A549 (cell line): ENCODE data around the gene BGLAP. TPM values are rescaled to one million over a fixed set of nuclear protein-coding genes. Genes with fewer than 3 reads are reported as not detected.

ENCODE experiments used
- ATAC-seq, 2 experiments: fragments of 200-7000 bp in 1 of 2; fragments of >200 bp in 1 of 2; cut with Nextera tagmentation in 1 of 2; cut with Tn5 transposase in 1 of 2; 3 replicates each; pipeline versions ENCODE4 v1.8.0 to v1.9.1; 2018 to 2020; ENCODE audit warnings: mild to moderate bottlenecking in 1 of 2, moderate library complexity in 1 of 2
- CTCF ChIA-PET: fragments of 300-600 bp; sonication (Branson Sonifier 250); formaldehyde crosslinking; extraction: SDS; loops from one replicate; lab custom pipeline; 2021; ENCODE audit warnings: antibody characterized with exemption, inconsistent platforms; lab: Yijun Ruan, JAX
- POLR2A ChIA-PET: fragments of 350-600 bp; formaldehyde crosslinking; extraction: SDS; loops from one replicate; lab custom pipeline; 2021; ENCODE audit warnings: antibody characterized with exemption, inconsistent platforms; lab: Yijun Ruan, JAX
- DNase-seq, 2 experiments: peaks; one replicate each; pipeline versions ENCODE4 v3.0.0 to v3.0.0-alpha.2; 2011 to 2016; ENCODE audit warnings: low read depth in 1 of 2, low spot score in 1 of 2
- FAIRE-seq: peaks from 2 replicates; lab custom pipeline; 2011; peaks lifted over from hg19 to GRCh38; lab: Jason Lieb, UNC
- H3K27ac ChIP-seq, 2 experiments: fragments of >200 bp; sonication (Bioruptor Twin); formaldehyde crosslinking; 3 replicates each; pipeline ENCODE4 v1.5.1; 2016 to 2017
- H3K4me1 ChIP-seq: fragments of >200 bp; sonication (Bioruptor Twin); formaldehyde crosslinking; 3 replicates; pipeline ENCODE4 v1.6.1; 2016
- H3K4me2 ChIP-seq: fragments of >200 bp; sonication (Bioruptor Twin); formaldehyde crosslinking; 3 replicates; pipeline ENCODE4 v1.6.1; 2016
- H3K4me3 ChIP-seq: fragments of >200 bp; sonication (Bioruptor Twin); formaldehyde crosslinking; 3 replicates; pipeline ENCODE4 v1.5.1; 2016
- H3K9me3 ChIP-seq: fragments of >200 bp; sonication (Bioruptor Twin); formaldehyde crosslinking; 3 replicates; pipeline ENCODE4 v1.6.1; 2016
- BHLHE40 ChIP-seq: IDR thresholded peaks from 2 replicates; pipeline ENCODE4 v1.6.1; 2012; ENCODE audit warnings: low read depth, low read length, inconsistent platforms
- ESRRA ChIP-seq: fragments of 150-350 bp; IDR thresholded peaks from 2 replicates; pipeline ENCODE4 v1.6.1; 2014; ENCODE audit warnings: mild to moderate bottlenecking, low read length, borderline replicate concordance
- FOSL2 ChIP-seq, 2 experiments: fragments of 450-650 bp in 1 of 2; fragments of >200 bp in 1 of 2; sonication (Bioruptor Twin) in 1 of 2; formaldehyde crosslinking; IDR thresholded peaks; 2 replicates each; pipeline versions ENCODE4 v1.5.0 to v1.6.1; 2016 to 2020; ENCODE audit warnings: mild to moderate bottlenecking in 1 of 2, moderate library complexity in 1 of 2
- GATA3 ChIP-seq: IDR thresholded peaks from 2 replicates; pipeline ENCODE4 v1.6.1; 2012; ENCODE audit warnings: borderline replicate concordance
- HOXB5 ChIP-seq: fragments of 250-450 bp; sonication (Bioruptor Pico); IDR thresholded peaks from 2 replicates; pipeline ENCODE4 v1.5.0; 2020; ENCODE audit warnings: mild to moderate bottlenecking, moderate library complexity
- JUN ChIP-seq, 2 experiments: fragments of >200 bp; sonication (Bioruptor Twin); formaldehyde crosslinking; IDR thresholded peaks; 2 replicates in 1 of 2; 3 replicates in 1 of 2; pipeline ENCODE4 v1.6.1; 2016 to 2017
- MAZ ChIP-seq: fragments of 150-350 bp; IDR thresholded peaks from 2 replicates; pipeline ENCODE4 v1.6.1; 2014; ENCODE audit warnings: antibody characterized with exemption, low read depth, low read length, borderline replicate concordance
- NFE2L2 ChIP-seq: fragments of 150-350 bp; conservative IDR thresholded peaks from 2 replicates; pipeline ENCODE4 v1.6.1; 2014; ENCODE audit warnings: low read length
- NPAS2 ChIP-seq: fragments of 250-450 bp; sonication (Bioruptor Pico); IDR thresholded peaks from 2 replicates; pipeline ENCODE4 v1.8.0; 2022; ENCODE audit warnings: mild to moderate bottlenecking, moderate library complexity, borderline replicate concordance
- POLR2A ChIP-seq: IDR thresholded peaks from 2 replicates; pipeline ENCODE4 v1.6.1; 2012; ENCODE audit warnings: mild to moderate bottlenecking, low read length
- RAD21 ChIP-seq, 2 experiments: fragments of >200 bp in 1 of 2; sonication (Bioruptor Twin) in 1 of 2; formaldehyde crosslinking in 1 of 2; IDR thresholded peaks in 1 of 2; conservative IDR thresholded peaks in 1 of 2; 2 replicates in 1 of 2; 3 replicates in 1 of 2; pipeline ENCODE4 v1.6.1; 2012 to 2018; ENCODE audit warnings: inconsistent platforms in 1 of 2
- SMC3 ChIP-seq: fragments of >200 bp; sonication (Bioruptor Twin); formaldehyde crosslinking; IDR thresholded peaks from 3 replicates; pipeline ENCODE4 v1.6.1; 2018; ENCODE audit warnings: inconsistent platforms
- SREBF2 ChIP-seq: fragments of 450-650 bp; IDR thresholded peaks from 2 replicates; pipeline ENCODE4 v1.6.1; 2014; ENCODE audit warnings: mild to moderate bottlenecking, moderate library complexity
- ZC3H11A ChIP-seq: fragments of 450-650 bp; IDR thresholded peaks from 2 replicates; pipeline ENCODE4 v1.6.1; 2014; ENCODE audit warnings: antibody characterized with exemption, mild to moderate bottlenecking
- ZFP36 ChIP-seq: fragments of 450-650 bp; IDR thresholded peaks from 2 replicates; pipeline ENCODE4 v1.6.1; 2014; ENCODE audit warnings: borderline replicate concordance; ENCODE audit not compliant: partially characterized antibody
- WGBS: methylation state at CpG from one replicate; pipeline ENCODE4 v1.1.6; 2017; ENCODE audit errors: missing lambda C conversion rate; 5-methylcytosine and 5-hydroxymethylcytosine counted together
- polyA plus RNA-seq, 4 experiments: library from polyadenylated mRNA; depleted of rRNA in 3 of 4; stranded (reverse); fragments of >200 nt; fragmentation: RNase III in 1 of 4; extraction: RNeasy Plus Mini Kit Qiagen cat#74134 plus additional on column Dnase treatment in 1 of 4; gene quantifications; 2 replicates in 3 of 4; 3 replicates in 1 of 4; pipeline ENCODE4 v1.2.3, GENCODE V29; 2011 to 2017
- TF ChIP-seq, protein P1 (sequence below): IDR thresholded peaks from 2 replicates; pipeline ENCODE4 v1.6.1; 2012; ENCODE audit warnings: low read depth, borderline replicate concordance
- TF ChIP-seq, protein P2 (sequence below): fragments of 200-600 bp; sonication (generic); IDR thresholded peaks from 2 replicates; pipeline ENCODE4 v1.6.1; 2016; ENCODE audit warnings: antibody characterized with exemption, mild to moderate bottlenecking, moderate library complexity
- TF ChIP-seq, protein P3 (sequence below): IDR thresholded peaks from 2 replicates; pipeline ENCODE4 v1.6.1; 2012
- TF ChIP-seq, protein P4 (sequence below): fragments of >200 bp; sonication (Bioruptor Twin); formaldehyde crosslinking; IDR thresholded peaks from 3 replicates; pipeline ENCODE4 v1.5.1; 2016
- TF ChIP-seq, protein P5 (sequence below): fragments of 250-450 bp; sonication (Bioruptor Pico); IDR thresholded peaks from 2 replicates; pipeline ENCODE4 v1.5.0; 2020; ENCODE audit warnings: low read depth, mild to moderate bottlenecking, moderate library complexity

BGLAP gene
- polyA plus RNA-seq, 2 of the 4 experiments (the other 2 are of a cell fraction), result 0.12 to 0.23 TPM

DNA sequence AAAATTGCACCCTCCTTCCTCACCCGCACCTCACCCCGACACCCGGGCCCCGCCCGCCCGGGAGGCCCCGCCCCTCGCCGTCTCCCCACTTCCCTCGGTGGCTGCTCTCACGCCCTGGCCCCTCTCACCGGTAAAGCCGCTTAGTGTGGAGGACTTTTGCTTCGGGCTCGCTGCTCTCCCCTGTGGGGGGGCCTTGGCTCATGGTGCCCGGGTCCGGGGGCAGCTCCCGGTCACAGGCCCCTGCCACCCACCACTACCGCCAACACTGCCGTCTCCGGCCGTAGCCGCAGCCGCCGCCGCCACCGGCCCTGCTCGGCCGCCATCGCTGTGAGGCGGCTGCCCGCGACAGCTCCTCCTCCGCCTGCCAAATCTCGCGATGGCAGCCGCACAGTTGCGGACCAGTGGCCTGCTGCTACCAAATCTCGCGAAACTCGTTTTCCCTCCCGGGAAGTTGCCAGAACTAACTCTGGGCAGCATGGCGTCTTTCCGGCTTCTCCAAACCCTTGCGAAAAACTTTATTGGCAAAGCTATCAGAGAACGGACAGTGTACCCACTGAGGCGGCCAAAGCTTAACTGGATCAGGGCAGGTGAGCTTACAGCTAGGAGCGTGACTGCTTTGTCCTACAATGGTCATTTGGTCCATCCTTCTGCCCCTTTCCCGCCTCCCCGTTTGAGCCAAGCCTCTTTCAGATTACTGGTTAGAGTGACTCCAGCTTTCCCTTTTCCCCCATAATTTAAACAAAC, 40.7 kb downstream of the BGLAP start, which contains the start of gene SMG5 (continued):
- TF ChIP-seq, protein P1, sequence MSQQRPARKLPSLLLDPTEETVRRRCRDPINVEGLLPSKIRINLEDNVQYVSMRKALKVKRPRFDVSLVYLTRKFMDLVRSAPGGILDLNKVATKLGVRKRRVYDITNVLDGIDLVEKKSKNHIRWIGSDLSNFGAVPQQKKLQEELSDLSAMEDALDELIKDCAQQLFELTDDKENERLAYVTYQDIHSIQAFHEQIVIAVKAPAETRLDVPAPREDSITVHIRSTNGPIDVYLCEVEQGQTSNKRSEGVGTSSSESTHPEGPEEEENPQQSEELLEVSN, result peak; percentile 83
- TF ChIP-seq NFE2L2 (no peak), POLR2A (peak; percentile 93), BHLHE40 (no peak), JUN (IDR thresholded peaks at IDR 0.05) (peak; percentile 87 to 97; a peak in 4 of 5 replicates), MAZ (0 out of 2 replicates have a peak, but pooled peaks have one; percentile 58)
- TF ChIP-seq, protein P2, sequence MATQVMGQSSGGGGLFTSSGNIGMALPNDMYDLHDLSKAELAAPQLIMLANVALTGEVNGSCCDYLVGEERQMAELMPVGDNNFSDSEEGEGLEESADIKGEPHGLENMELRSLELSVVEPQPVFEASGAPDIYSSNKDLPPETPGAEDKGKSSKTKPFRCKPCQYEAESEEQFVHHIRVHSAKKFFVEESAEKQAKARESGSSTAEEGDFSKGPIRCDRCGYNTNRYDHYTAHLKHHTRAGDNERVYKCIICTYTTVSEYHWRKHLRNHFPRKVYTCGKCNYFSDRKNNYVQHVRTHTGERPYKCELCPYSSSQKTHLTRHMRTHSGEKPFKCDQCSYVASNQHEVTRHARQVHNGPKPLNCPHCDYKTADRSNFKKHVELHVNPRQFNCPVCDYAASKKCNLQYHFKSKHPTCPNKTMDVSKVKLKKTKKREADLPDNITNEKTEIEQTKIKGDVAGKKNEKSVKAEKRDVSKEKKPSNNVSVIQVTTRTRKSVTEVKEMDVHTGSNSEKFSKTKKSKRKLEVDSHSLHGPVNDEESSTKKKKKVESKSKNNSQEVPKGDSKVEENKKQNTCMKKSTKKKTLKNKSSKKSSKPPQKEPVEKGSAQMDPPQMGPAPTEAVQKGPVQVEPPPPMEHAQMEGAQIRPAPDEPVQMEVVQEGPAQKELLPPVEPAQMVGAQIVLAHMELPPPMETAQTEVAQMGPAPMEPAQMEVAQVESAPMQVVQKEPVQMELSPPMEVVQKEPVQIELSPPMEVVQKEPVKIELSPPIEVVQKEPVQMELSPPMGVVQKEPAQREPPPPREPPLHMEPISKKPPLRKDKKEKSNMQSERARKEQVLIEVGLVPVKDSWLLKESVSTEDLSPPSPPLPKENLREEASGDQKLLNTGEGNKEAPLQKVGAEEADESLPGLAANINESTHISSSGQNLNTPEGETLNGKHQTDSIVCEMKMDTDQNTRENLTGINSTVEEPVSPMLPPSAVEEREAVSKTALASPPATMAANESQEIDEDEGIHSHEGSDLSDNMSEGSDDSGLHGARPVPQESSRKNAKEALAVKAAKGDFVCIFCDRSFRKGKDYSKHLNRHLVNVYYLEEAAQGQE, result peak; percentile 99
- TF ChIP-seq, protein P3, sequence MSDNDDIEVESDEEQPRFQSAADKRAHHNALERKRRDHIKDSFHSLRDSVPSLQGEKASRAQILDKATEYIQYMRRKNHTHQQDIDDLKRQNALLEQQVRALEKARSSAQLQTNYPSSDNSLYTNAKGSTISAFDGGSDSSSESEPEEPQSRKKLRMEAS, result peak; percentile 94

DNA sequence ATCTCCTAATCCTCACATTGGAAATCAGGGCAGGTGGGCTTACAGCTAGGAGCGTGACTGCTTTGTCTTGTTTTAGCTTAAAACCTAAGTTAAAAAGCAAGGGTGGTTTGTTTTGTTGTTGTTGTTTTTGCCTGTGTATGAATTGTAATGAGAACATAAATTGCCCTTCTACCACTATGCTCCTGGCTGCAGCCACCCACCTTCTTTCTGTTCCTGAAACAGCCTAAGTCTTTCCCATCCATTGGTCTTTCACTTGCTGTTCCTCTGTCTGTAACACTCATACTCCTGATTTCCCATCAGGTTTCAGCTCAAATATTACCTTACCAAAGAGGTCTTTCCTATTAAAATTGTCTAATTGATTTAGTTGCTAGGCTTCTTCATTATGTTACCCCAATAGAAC, 41.5 kb downstream of the BGLAP start:
- WGBS, result 58% methylated on average over 1 of the region's 1 CpG
- DNase-seq (no peak), ATAC-seq (no peak), FAIRE-seq (no peak)
- ChIA-PET CTCF (interaction anchor here (0.6 to 3.1 kb wide), 6 partner anchors 10 to 162 kb away, joined by 3 to 9 read pairs (median 6); no protein-coding TSS in a partner anchor), POLR2A (interaction anchor here (1.5 to 2.6 kb wide), 4 partner anchors 11 to 71 kb away, joined by 6 to 19 read pairs (median 14); partner anchors contain the start of genes CCT3, GLMP, PMF1 and TSACC)
- TF ChIP-seq, protein P4, sequence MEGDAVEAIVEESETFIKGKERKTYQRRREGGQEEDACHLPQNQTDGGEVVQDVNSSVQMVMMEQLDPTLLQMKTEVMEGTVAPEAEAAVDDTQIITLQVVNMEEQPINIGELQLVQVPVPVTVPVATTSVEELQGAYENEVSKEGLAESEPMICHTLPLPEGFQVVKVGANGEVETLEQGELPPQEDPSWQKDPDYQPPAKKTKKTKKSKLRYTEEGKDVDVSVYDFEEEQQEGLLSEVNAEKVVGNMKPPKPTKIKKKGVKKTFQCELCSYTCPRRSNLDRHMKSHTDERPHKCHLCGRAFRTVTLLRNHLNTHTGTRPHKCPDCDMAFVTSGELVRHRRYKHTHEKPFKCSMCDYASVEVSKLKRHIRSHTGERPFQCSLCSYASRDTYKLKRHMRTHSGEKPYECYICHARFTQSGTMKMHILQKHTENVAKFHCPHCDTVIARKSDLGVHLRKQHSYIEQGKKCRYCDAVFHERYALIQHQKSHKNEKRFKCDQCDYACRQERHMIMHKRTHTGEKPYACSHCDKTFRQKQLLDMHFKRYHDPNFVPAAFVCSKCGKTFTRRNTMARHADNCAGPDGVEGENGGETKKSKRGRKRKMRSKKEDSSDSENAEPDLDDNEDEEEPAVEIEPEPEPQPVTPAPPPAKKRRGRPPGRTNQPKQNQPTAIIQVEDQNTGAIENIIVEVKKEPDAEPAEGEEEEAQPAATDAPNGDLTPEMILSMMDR, result no peak
- TF ChIP-seq ZC3H11A, result no peak
- TF ChIP-seq RAD21 (conservative IDR thresholded peaks at IDR 0.05 in 1 of 2, IDR thresholded peaks at IDR 0.05 in 1 of 2), result no peak
- no peak for TF ChIP-seq ESRRA
- TF ChIP-seq GATA3, result no peak
- no peak for TF ChIP-seq SREBF2
- TF ChIP-seq FOSL2 (IDR thresholded peaks at IDR 0.05), result no peak
- no peak for TF ChIP-seq FOSL2 (CRISPR knock-in tag; IDR thresholded peaks at IDR 0.05)
- TF ChIP-seq, protein P5, sequence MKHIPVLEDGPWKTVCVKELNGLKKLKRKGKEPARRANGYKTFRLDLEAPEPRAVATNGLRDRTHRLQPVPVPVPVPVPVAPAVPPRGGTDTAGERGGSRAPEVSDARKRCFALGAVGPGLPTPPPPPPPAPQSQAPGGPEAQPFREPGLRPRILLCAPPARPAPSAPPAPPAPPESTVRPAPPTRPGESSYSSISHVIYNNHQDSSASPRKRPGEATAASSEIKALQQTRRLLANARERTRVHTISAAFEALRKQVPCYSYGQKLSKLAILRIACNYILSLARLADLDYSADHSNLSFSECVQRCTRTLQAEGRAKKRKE (CRISPR knock-in tag), result no peak
- TF ChIP-seq SMC3, result no peak
- TF ChIP-seq, protein P1, result no peak
- TF ChIP-seq ZFP36, result no peak
- TF ChIP-seq NPAS2, result no peak
- TF ChIP-seq, protein P2, result no peak
- TF ChIP-seq HOXB5, result no peak
- Histone ChIP-seq H3K4me2 (peak overlapping the region; percentile 98), H3K4me3 (peak overlapping the region; percentile 83), H3K27ac (peak overlapping the region; percentile 90 to 95), H3K4me1 (peaks cover 21% of the 10 kb centered on the region), H3K9me3 (no peaks in the 10 kb centered on the region)
